NCI-H2081 treated with DMSO at 0.1 percent for 48 hours (cell line): Measurements from ENCODE around the gene PGAP3.

Experiments
- DNase-seq: peaks from one replicate; lab custom pipeline; 2025; lab: John Stamatoyannopoulos, UW

PGAP3 gene

DNA sequence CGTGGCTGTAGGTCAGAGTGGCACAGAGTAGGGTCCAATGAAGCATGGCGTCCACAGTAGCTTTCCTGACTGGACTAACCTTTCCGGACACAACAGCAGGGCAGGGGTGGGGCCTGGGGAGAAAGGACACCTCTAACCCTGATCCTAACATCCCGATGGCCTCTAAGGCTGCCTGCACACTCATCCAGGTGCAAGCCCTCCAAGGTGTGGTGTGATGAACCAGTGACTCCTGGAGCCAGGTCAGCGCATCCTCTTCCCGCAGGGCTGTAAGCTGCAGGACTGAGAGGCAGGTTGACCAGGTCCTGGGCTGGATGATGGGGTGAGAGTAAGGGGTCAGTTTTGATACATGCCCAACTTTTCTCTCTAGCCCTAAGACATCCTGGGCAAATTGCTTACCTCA, 8.9 kb upstream of the PGAP3 start:
- no peak for DNase-seq

DNA sequence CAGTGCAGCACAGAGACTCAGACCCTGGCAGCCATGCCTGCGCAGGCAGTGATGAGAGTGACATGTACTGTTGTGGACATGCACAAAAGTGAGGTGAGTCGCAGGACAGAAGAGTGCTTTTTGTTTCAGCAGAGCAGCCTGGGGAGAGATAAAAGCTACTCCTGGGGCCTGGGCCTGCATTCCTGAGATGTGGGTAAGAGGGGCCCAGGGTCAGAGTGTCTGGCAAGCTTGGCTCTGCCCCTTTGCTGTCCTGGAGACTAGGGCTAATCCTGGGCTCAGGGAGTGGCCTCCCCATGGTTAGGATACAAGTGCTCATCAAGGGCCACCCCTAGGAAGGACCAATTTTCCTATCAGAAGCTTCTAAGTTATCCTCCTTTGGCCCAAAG, 7.2 kb upstream of the PGAP3 start:
- DNase-seq = no peak

DNA sequence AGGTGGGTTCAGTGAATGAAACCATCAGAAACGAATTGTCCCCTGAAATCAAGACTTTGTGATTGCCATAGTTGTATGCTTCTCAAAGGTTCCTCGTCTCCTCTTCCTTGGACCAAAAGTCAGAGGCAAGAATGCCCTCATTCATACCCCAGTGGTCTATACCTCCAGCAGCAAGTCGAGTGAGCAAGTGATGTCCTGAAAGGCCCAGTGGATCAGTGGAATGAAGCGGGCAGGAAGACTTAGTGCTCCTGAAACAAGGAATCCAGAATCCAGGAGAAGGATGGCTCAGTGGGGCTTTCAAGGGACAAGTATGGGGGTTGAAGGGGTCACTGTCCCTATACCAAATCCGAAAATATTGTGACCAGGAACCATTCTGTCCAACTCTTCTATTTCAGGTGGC, 6.7 kb upstream of the PGAP3 start:
- no peak for DNase-seq

DNA sequence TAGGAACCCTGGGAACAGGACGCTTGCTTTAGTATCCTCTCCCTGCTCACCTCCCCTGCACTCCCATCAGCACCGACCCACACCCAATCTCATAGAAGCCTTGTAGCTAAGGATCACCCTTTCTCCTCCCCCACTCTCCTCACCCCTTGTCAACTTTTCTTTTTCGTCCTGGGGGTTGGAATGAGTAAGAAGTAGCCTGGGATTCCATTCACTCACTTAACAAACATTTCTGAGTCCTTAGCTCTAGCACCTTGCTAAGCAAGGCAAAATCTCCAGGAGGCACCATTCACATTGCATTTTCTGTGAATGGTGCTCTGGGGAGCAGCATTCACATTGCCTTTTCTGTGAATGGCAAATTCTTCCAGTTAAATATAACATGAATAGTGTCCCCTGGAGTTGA, 1.1 kb upstream of the PGAP3 start:
- no peak for DNase-seq

DNA sequence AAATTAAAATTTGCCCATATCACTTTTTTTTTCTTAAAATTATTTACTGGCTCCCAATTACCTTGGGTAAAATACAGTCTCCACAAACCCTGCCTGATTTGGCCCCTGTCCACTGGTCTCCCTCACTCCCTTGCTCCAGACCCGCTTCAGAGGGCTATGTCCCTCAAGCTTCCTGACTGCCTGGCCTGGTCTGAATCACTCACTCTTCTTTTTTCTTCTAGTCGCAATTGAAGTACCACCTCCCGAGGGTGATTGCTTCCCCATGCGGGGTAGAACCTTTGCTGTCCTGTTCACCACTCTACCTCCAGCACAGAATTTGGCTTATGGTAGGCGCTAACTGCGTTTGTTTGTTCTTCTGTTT, 598 bp upstream of the PGAP3 start:
- DNase-seq = no peak

DNA sequence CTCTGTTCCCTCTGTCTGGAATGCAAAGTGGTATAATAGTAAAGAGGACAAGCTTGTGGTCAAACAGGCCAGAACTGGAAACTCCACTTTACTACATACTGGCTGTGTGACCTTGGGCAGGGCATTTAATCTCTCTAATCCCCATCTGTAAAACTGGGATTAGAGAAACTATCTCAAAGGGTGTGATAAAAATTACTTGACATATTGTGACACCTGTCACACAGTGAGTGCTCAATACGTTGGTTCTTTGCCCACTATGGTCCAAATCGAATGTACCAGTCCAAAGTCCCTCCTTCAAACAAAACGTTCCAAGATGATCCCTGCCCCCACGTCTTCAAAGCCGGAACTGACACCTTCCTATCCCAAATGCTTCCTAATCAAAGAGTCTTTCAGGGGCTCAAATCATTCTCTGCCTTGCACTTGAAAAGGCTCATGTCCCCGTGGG, 734 bp downstream of the PGAP3 start:
- DNase-seq = no peak

DNA sequence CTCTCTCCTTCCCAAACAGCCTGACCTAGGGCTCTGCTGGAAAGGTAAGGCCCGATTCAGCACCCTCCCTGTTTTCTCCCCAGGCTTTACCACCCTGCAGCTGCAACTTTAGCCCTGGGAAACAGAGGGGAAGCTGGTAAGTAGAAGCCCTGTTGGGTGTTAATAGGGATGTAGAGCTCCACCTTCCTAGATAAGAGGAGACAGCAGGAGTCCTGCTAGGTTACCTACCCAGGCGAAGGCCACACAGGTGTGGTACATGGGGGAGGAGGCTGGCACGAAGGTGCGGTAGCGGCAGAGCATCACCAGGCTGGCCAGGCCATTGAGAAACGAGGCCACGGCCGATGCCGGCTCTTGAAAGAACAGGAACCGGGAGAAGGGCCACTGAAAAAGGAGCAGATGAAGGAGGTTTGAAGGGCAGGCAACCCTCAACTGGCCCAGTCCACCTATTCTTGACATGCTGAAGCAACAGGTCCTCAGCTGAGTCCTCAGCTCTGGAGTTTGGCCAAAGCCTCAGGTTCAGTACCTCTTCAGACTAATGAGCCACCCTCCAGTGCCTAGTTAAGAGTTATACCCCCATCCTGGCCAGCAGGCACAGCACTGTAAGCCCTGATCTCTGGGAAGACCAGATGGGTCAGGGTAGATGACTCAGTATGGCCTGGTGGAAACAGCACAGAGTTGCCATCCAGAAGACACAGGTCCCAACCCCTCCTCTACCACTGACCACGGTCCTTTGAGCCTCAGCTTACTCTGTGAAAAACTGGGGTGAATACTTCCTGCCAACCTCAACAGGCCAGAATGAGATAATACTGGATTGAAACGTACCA, 3.3 kb downstream of the PGAP3 start:
- no peak for DNase-seq

DNA sequence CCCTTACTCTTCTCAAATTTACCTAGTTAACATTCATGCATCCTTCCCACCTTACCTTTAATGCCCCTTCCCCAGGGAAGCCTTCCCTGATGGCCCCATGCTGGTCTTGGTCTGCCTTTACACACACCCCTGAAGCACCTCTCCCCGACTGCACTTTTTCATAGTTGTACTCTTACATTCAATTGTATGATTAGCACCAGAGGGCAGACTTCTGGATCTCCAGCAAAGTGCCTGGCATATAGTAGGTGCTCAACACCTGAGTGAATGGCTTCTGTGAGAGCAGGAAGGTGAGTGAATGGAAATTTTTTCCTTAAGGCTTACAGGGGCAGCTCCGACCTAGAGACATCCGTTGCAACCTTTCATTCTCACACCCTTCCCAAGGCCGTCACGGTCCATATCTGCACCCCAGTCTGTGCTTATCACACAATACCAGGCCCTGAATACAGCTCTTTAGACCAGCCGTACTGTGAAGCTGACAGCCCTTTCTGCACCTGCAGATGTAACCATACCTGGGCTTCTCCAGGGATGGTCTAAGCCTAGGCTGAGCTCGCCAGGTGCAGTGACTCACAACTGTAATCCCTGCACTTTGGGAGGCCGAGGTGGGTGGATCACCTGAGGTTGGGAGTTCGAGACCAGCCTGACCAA, 4.4 kb downstream of the PGAP3 start:
- DNase-seq = no peak

DNA sequence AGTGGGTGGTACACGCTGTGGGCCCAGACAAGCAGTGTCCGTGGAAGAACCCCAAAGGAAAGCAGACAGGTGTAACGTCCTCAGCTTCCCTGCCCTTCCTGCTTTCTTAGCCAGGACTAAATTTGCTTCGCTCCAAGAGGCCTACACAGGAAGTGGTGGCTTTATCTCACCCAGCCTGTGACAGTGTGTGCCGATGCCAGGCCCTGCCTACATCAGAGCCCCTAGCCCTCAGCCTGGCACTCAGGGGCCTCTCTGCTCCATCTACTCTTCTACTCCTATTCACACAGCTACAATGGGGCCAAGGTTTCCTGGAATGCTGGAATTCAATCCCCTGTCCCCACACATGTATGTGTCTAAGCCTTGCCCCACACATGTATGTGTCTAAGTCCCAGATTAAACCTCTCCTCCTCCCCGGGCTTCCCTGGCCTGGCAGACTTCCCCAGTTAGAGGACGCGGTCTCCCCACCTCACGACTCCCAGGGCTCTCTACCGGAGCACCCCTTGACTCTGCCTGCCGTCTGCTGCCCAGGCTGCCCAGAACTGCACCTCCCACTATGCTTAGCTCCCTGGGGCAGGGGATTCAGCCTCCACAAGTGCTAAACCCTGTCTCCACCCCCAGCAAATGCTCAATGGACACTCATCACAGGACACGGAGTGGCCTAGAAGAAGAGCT, 8.2 kb downstream of the PGAP3 start:
- DNase-seq = no peak

DNA sequence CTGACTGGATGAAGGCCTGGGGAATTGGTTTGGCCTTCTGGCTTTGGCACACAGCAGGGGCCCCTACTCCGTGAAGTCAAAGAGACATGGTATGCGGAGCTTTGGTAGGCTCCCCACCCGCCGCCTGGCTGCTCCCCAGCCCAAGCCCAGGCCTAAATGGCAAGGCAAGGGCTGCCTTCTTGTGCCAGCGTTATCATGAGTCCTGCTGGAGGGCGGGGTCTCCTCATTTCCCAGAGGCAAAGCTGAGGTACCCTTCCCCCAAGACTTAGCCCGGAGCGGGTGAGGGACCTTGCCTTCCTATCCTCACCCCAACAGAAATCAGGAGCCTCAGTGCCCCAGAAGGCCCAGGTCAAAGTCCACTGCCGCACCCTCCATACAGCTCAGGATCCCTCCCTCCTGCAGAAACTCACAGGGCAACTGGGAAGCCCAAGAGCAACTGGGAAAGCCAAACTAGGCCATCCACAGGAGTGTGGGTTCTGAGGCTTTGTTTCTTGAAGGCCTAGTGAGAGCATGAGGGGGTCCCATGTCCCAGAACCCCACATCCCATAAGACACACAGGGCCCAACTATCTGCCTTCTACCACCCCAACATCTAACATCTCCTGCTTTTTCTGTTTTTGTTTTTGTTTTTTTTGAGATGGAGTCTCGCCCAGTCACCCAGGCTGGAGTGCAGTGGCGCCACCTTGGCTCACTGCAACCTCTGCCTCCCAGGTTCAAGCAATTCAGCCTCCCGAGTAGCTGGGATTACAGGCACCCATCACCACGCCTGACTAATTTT, 9.3 kb downstream of the PGAP3 start:
- DNase-seq = no peak

DNA sequence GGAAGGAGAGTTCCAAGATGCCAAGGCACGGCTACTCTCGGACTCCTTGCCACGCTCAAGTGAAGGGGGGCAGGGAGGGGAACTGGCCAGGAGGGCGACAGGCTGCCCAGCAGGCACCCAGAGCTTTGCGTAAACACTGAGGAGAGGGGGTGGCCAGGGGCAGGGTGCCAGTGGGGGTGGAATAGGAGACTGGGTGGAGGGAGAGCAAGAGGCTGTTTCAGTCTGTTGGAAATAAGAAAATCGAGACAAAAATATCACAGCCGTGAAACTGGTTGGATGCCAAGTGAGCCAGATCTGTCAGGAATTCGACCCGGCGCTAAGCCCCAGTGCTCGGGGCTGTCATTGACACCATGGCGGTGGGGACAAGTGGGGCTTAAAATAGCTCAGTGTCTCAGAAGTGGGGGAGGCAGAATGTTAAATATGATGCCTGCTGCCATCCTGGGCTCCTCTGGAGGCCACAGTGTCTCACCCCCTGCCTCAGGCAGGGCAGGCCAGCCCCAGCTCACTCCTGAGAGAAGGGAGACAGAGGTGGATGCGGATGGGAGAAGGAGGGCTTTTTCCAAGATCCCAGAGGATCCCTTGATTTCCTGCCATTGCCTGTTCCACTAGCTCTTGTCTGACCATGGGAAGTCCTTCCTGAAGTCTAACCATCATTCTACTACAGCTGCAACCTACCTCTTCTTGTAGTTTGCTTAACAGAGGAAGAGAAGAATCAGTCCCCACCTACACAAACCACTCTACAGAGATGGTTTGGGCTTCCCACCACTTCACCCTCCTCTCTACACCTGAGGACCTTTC, 10.1 kb downstream of the PGAP3 start:
- no peak for DNase-seq

DNA sequence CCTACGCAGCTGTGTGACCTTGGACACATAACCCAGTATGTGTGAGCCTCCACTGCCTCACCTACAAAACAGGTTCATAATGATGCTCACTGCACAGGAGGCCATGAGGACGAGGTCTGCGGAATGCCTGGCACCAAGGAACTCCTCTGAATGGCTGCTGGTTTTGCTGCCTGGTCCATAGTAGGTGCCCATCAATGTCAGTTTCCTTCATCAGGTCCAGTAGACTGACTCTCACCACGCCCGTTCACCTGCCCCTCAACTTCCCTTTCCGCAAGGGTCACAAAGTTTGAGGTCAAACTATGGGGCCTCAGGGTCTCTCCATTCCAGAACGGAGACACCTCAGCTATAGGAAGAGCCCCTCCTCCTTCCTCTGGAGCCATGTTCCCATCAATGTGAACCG, 10.8 kb downstream of the PGAP3 start:
- no peak for DNase-seq

DNA sequence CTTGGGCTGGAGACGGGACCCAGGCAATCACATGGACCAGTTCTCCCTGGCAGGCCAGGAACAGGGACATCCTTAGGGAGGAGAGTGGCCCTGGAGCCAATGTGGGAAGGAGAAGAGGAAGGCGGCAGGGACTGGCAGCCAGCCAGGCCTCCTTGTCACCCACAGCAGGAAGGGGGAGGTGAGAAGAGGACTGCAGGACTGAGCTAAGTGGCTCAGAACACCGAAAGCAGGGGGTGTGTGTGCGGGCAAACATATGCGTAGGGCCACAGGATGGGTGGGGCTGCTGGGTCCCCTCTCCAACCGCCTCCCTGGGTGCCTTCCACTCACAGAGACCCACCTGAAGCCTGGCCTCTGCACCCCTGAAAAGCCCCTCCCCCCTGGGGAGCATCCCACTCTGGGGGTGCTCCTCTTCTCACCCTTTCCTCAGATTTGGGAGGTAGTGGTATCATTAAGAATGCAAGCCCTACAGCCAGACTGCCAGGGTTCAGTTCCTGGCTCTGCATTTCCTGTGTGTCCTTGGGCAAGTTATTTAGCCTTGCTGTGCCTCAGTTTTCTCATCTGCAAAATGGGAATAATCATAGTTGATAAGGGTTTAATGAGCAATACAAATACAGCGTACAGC, 11.5 kb downstream of the PGAP3 start:
- peak; percentile 20 for DNase-seq

DNA sequence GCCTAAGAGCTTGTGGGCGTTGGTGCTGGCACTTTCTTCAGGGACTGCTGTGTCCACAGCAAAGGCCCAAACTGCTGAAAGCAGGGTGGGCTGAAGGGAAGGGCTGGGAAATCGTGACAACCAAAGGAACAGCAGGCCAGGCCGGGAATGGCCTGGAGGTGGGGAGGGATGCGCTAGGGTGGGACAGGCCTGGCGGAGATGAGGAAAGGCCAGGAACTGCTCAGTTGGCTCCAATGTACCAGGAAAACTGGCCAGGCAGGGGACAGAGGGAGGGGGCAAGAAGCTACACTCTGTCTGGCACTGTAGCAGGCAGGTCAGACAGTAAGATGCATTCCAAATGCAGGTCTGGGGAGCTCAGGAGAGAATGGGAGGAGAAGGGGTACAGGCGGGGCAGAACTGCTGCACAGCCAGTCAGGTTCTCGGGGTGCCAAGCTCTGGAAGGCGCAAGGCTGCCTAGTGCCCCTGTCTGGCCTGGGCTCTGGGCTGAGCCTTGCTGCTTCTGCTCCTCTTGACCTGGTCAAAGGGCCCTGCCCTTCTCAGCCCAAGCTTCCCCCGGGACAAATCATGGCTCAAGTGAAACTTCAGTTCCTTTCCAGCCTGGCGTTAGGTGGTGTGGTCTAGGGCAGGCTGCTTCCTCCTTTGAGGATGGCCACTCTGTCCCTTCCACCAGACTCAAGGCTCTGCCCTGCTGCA, 12.3 kb downstream of the PGAP3 start:
- no peak for DNase-seq

DNA sequence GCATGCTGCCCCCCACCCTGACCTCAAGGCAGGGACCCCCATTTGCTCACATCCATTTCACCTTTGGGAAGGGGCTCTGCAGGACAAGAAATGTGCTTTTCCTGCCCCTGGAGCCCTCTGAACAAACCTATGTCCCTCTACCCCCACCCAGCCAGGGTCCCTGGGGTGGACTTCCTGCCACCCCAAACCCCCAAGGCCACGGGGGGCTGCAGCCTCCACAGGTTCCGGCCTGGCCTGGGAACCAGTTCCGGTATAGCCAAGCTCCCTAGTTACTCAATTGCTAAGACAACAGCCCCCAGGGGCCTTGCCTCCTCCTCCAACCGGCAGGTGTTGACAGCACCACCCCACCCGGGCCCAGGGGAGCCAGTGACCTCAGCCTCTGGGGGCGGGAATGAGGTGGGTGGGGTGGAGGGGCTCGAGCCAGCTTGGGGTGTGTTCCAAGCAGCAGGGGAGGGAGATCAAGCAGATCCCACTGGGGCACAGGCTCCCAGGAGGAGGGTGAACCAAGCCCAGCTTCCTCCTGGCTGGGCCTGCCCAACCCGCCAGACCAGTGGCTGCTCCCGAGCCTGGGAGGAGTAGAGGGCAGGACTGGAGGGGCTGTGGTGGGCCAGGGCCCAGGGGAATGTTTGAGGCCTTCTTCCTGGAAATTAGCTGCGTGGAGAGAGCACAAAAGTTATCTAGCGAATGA, 13.0 kb downstream of the PGAP3 start:
- DNase-seq = peak; percentile 58

DNA sequence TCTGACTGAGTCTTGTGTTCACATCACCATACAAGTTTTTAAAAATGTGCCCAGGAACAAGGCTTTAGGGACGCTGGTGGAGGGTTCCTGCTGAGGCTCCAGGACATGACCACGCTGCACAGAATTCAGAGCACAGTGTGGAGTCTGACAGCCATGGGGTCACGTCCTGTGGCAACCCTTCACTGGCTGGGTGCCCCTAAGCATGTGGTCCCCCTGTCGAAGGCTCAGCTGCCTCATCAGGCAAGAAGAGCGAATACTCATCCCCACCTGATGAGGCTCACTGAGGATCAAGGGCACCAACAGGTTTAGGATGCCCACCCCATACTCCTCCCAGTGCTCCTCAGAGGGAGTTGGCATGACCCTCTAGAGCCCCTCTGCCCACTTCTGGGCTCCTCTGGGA, 13.7 kb downstream of the PGAP3 start:
- no peak for DNase-seq

DNA sequence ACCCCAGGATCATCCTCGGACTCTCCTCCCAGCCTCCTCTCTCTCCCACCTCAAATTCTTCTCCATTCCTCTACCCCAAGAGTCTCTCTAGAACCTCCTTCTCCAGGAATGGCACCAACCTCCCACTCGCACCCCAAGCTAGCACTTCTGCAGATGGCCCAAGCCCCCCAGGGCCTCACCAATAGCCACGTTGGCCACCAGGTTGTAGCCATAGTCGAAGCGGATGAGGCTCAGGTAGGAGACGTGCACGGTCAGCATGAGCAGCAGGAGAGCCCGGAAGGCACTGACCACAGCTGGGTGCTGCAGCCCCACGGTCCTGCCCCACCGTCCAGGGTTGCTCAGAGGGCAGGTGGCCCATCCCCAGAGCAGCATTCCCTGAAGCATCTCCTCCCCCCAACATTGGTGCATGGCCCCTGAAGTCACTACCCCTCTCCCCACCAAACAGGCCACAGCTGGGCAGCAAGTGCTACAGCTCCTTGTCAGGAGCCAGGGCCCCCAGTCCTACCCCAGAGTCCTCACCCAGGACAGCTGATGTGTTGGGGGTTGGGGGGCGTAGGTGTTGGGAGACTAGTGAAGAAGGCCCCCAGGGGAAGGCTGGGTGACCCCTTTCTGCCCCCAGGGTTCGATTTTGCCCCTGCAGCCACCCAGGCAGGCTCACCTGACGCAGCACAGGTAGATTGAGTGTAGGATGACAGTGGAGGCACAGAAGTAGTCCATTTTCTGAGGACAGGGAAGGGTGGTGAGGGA, 14.3 kb downstream of the PGAP3 start:
- no peak for DNase-seq

DNA sequence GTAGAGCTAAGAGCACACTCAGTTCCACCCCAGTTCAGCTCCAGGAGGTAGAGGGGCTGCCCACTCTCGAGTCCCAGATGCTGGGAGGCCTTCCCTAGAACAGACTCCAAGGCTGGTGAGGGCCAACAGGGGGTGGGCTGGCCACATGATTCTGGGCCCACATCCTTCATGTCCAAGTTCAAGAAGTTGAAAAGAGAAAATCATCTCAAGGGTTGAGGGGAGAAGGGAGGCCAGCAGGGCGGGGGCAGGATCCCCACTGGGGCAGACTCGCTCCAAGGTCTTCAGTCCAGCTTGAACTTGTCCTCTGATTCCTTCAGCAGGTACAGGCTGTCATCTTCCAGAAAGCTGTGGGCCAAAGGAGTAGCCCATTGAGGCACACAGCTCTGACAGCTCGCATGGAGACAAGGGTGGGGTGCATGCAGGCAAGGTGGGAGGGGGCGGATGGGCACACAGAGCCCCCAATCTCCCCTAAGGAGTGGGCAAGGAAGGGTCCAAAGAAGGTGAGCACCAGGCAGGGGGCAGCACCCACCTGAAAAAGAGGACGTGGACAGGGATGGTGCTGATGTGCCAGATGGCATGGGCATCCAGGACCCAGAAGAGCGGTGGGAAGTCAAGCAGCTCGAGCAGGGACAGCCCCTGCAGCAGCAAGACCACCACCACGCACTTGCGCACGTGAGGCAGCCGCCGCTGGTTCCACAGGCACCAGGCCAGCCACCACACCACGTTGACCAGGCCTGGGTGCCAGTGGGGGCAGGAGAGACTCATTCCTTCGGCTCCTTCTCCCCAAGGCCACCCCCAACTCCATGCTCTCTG, 15.1 kb downstream of the PGAP3 start:
- no peak for DNase-seq
